Mononuclear cell (primary cell): ENCODE measurements around the gene TSC22D1. TPM values are rescaled to one million over a fixed set of nuclear protein-coding genes. Genes with fewer than 3 reads are reported as not detected.

Experiments
- H3K27me3 ChIP-seq: 2 replicates; pipeline ENCODE4 v1.6.0; 2011; ENCODE audit warnings: low read length, control low read depth; ENCODE audit not compliant: insufficient read depth
- H3K4me1 ChIP-seq: 2 replicates; pipeline ENCODE4 v1.5.1; 2011; ENCODE audit warnings: mild to moderate bottlenecking, low read length, control low read depth; ENCODE audit not compliant: insufficient read depth
- H3K4me3 ChIP-seq: 2 replicates; pipeline ENCODE4 v1.5.1; 2011; ENCODE audit warnings: mild to moderate bottlenecking, low read length, moderate library complexity
- H3K9me3 ChIP-seq: 2 replicates; pipeline ENCODE4 v1.5.1; 2011; ENCODE audit warnings: low read depth, mild to moderate bottlenecking, control low read depth, low read length
- total RNA-seq: library from RNA; depleted of rRNA; stranded (reverse); fragments of >200 nt; gene quantifications from one replicate; pipeline ENCODE4 v1.2.3, GENCODE V29; 2012

TSC22D1 gene
- total RNA-seq, 1 donor: 61.5 TPM

GRCh38 chr13:44422755-44423643 lies 153.1 kb downstream of the TSC22D1 start:
- no peaks in the 10 kb centered on the region for H3K9me3 ChIP-seq
- H3K27me3 ChIP-seq: no peaks in the 10 kb centered on the region
- no peak overlapping the region for H3K4me3 ChIP-seq
- H3K4me1 ChIP-seq: no peaks in the 10 kb centered on the region

GRCh38 chr13:44421853-44422525 lies 154.1 kb downstream of the TSC22D1 start:
- no peaks in the 10 kb centered on the region for H3K9me3 ChIP-seq
- H3K4me3 ChIP-seq: no peak overlapping the region
- no peaks in the 10 kb centered on the region for H3K27me3 ChIP-seq
- no peaks in the 10 kb centered on the region for H3K4me1 ChIP-seq

- H3K4me1 ChIP-seq: peaks cover 10% of the 10 kb centered on the region
- no peak overlapping the region for H3K4me3 ChIP-seq
- no peaks in the 10 kb centered on the region for H3K27me3 ChIP-seq
- H3K9me3 ChIP-seq: no peaks in the 10 kb centered on the region
Observed at GRCh38 chr13:44420376-44421220, 155.5 kb downstream of the TSC22D1 start.

GRCh38 chr13:44417876-44418275 lies 158.3 kb downstream of the TSC22D1 start:
- Histone ChIP-seq H3K9me3 (no peaks in the 10 kb centered on the region), H3K4me3 (no peak overlapping the region), H3K4me1 (peaks cover 10% of the 10 kb centered on the region), H3K27me3 (no peaks in the 10 kb centered on the region)

- peaks cover 10% of the 10 kb centered on the region for H3K4me1 ChIP-seq
- H3K27me3 ChIP-seq: no peaks in the 10 kb centered on the region
- H3K9me3 ChIP-seq: no peaks in the 10 kb centered on the region
- no peak overlapping the region for H3K4me3 ChIP-seq
Observed at GRCh38 chr13:44417446-44417845, 158.7 kb downstream of the TSC22D1 start.

GRCh38 chr13:44416744-44417143 lies 159.4 kb downstream of the TSC22D1 start:
- Histone ChIP-seq H3K4me3 (no peak overlapping the region), H3K4me1 (peaks cover 10% of the 10 kb centered on the region), H3K9me3 (no peaks in the 10 kb centered on the region), H3K27me3 (no peaks in the 10 kb centered on the region)

GRCh38 chr13:44416301-44416700 lies 159.8 kb downstream of the TSC22D1 start:
- H3K4me3 ChIP-seq: no peak overlapping the region
- H3K4me1 ChIP-seq: peaks cover 10% of the 10 kb centered on the region
- H3K27me3 ChIP-seq: no peaks in the 10 kb centered on the region
- no peaks in the 10 kb centered on the region for H3K9me3 ChIP-seq

GRCh38 chr13:44415815-44416214 lies 160.3 kb downstream of the TSC22D1 start:
- no peak overlapping the region for H3K4me3 ChIP-seq
- H3K9me3 ChIP-seq: no peaks in the 10 kb centered on the region

GRCh38 chr13:44414716-44415115 lies 161.4 kb downstream of the TSC22D1 start:
- H3K9me3 ChIP-seq: no peaks in the 10 kb centered on the region
- no peak overlapping the region for H3K4me3 ChIP-seq
- peaks cover 10% of the 10 kb centered on the region for H3K4me1 ChIP-seq
- H3K27me3 ChIP-seq: no peaks in the 10 kb centered on the region

More at GRCh38 chr13:44415815-44416214, 160.3 kb downstream of the TSC22D1 start:
- Histone ChIP-seq H3K4me1 (peaks cover 10% of the 10 kb centered on the region), H3K27me3 (no peaks in the 10 kb centered on the region)

- Histone ChIP-seq H3K27me3 (no peaks in the 10 kb centered on the region), H3K9me3 (no peaks in the 10 kb centered on the region), H3K4me1 (peaks cover 10% of the 10 kb centered on the region), H3K4me3 (no peak overlapping the region)
Observed at GRCh38 chr13:44413095-44413494, 163.0 kb downstream of the TSC22D1 start.

- peaks cover 10% of the 10 kb centered on the region for H3K4me1 ChIP-seq
- H3K4me3 ChIP-seq: no peak overlapping the region
- H3K9me3 ChIP-seq: no peaks in the 10 kb centered on the region
- H3K27me3 ChIP-seq: no peaks in the 10 kb centered on the region
Observed at GRCh38 chr13:44412346-44412935, 163.7 kb downstream of the TSC22D1 start.

- Histone ChIP-seq H3K27me3 (no peaks in the 10 kb centered on the region), H3K9me3 (no peaks in the 10 kb centered on the region), H3K4me1 (peaks cover 10% of the 10 kb centered on the region)
Observed at GRCh38 chr13:44411841-44412240, 164.3 kb downstream of the TSC22D1 start.

GRCh38 chr13:44410328-44410859 lies 165.7 kb downstream of the TSC22D1 start:
- Histone ChIP-seq H3K9me3 (no peaks in the 10 kb centered on the region), H3K27me3 (no peaks in the 10 kb centered on the region), H3K4me3 (no peak overlapping the region), H3K4me1 (no peaks in the 10 kb centered on the region)

More at GRCh38 chr13:44411841-44412240, 164.3 kb downstream of the TSC22D1 start:
- no peak overlapping the region for H3K4me3 ChIP-seq

- H3K27me3 ChIP-seq: no peaks in the 10 kb centered on the region
- no peaks in the 10 kb centered on the region for H3K4me1 ChIP-seq
- no peak overlapping the region for H3K4me3 ChIP-seq
- H3K9me3 ChIP-seq: no peaks in the 10 kb centered on the region
Observed at GRCh38 chr13:44409595-44409994, 166.5 kb downstream of the TSC22D1 start.
